ENCODE data around the gene FOXP1.

- TF ChIP-seq POLR2AphosphoS5 (IDR thresholded peaks at IDR 0.05; ENCODE audit: low read depth, low read length) = no peak
- TF ChIP-seq, protein P1, sequence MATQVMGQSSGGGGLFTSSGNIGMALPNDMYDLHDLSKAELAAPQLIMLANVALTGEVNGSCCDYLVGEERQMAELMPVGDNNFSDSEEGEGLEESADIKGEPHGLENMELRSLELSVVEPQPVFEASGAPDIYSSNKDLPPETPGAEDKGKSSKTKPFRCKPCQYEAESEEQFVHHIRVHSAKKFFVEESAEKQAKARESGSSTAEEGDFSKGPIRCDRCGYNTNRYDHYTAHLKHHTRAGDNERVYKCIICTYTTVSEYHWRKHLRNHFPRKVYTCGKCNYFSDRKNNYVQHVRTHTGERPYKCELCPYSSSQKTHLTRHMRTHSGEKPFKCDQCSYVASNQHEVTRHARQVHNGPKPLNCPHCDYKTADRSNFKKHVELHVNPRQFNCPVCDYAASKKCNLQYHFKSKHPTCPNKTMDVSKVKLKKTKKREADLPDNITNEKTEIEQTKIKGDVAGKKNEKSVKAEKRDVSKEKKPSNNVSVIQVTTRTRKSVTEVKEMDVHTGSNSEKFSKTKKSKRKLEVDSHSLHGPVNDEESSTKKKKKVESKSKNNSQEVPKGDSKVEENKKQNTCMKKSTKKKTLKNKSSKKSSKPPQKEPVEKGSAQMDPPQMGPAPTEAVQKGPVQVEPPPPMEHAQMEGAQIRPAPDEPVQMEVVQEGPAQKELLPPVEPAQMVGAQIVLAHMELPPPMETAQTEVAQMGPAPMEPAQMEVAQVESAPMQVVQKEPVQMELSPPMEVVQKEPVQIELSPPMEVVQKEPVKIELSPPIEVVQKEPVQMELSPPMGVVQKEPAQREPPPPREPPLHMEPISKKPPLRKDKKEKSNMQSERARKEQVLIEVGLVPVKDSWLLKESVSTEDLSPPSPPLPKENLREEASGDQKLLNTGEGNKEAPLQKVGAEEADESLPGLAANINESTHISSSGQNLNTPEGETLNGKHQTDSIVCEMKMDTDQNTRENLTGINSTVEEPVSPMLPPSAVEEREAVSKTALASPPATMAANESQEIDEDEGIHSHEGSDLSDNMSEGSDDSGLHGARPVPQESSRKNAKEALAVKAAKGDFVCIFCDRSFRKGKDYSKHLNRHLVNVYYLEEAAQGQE (IDR thresholded peaks at IDR 0.05; ENCODE audit: insufficient read depth in 1 of 2, low read depth in 2 of 2, low read length in 2 of 2) = no peak
- no peak for TF ChIP-seq TAF1 (IDR thresholded peaks at IDR 0.05; ENCODE audit: borderline replicate concordance, insufficient read depth, low read length)
These were observed 365.0 kb downstream of the FOXP1 start for GRCh38 chr3:71218508-71218907.
